HCT116 (cell line): ENCODE measurements around the gene CDC14B. TPM values are rescaled to one million over a fixed set of nuclear protein-coding genes. Genes with fewer than 3 reads are reported as not detected.

Experiments
- ATAC-seq: fragments of 200-7000 bp; cut with Tn5 transposase; 2 replicates; pipeline ENCODE4 v1.9.1; 2020; ENCODE audit warnings: mild to moderate bottlenecking, moderate library complexity
- BruUV-seq: library from RNA; stranded (reverse); fragments of 400-500 nt; replicated peaks from 2 replicates; lab custom pipeline; 2021; lab: Mats Ljungman, UMichigan
- CTCF ChIA-PET: fragments of 300-600 bp; sonication (Branson Sonifier 250); formaldehyde crosslinking; loops from one replicate; lab custom pipeline; 2021; ENCODE audit warnings: antibody characterized with exemption; lab: Charles Lee
- POLR2A ChIA-PET: fragments of 300-600, 350-600 bp; sonication (Branson Sonifier 250); formaldehyde crosslinking; loops from one replicate; lab custom pipeline; 2021; ENCODE audit warnings: antibody characterized with exemption; lab: Charles Lee
- RAD21 ChIA-PET, 2 experiments: fragments of 300-600 bp; sonication (Branson Sonifier 250); formaldehyde crosslinking; loops; one replicate each; lab custom pipeline; 2023; ENCODE audit warnings: low total read pairs in 2 of 2; ENCODE audit not compliant: uncharacterized antibody in 2 of 2, unreplicated experiment in 2 of 2, low non-redundant PET in 1 of 2; lab: Charles Lee
- DNase-seq: peaks from one replicate; pipeline ENCODE4 v3.0.0-alpha.2; 2010; ENCODE audit warnings: low read depth, low spot score
- H2AFZ ChIP-seq: fragments of 200-600 bp; shearing (Covaris generic), sonication (generic); 2 replicates; pipeline ENCODE4 v1.6.1; 2017; ENCODE audit warnings: low read depth, mixed run types, mixed read lengths, antibody characterized with exemption, low read length; ENCODE audit not compliant: poor library complexity, severe bottlenecking
- H3K27ac ChIP-seq: 2 replicates; pipeline ENCODE4 v1.5.1; 2012; ENCODE audit warnings: low read depth, low read length
- H3K27me3 ChIP-seq: fragments of 200-600 bp; sonication (generic); 2 replicates; pipeline ENCODE4 v1.6.1; 2016; ENCODE audit warnings: mixed run types, low read length, mixed read lengths; ENCODE audit not compliant: insufficient read depth
- H3K36me3 ChIP-seq, 2 experiments: fragments of 200-500 bp in 1 of 2; fragments of 200-600 bp in 1 of 2; sonication (Bioruptor generic) in 1 of 2; sonication (generic) in 1 of 2; 2 replicates each; pipeline versions ENCODE4 v1.5.1 to v1.6.1; 2014 to 2016; ENCODE audit warnings: low read length in 2 of 2, inconsistent platforms in 1 of 2, mixed read lengths in 1 of 2, mixed run types in 1 of 2; ENCODE audit not compliant: insufficient read depth in 2 of 2, control insufficient read depth in 1 of 2
- H3K4me1 ChIP-seq, 2 experiments: fragments of 200-600 bp in 1 of 2; sonication (generic) in 1 of 2; 2 replicates each; pipeline versions ENCODE4 v1.5.1 to v1.6.1; 2012 to 2017; ENCODE audit warnings: low read length in 2 of 2, inconsistent platforms in 1 of 2, mild to moderate bottlenecking in 1 of 2, mixed read lengths in 1 of 2, mixed run types in 1 of 2, moderate library complexity in 1 of 2; ENCODE audit not compliant: insufficient read depth in 2 of 2, control insufficient read depth in 1 of 2
- H3K4me2 ChIP-seq: fragments of 200-600 bp; sonication (generic); 2 replicates; pipeline ENCODE4 v1.6.1; 2017; ENCODE audit warnings: mixed run types, low read length, mixed read lengths
- H3K4me3 ChIP-seq, 2 experiments: fragments of 200-600 bp in 1 of 2; sonication (generic) in 1 of 2; replicated peaks in 1 of 2; 2 replicates each; pipeline ENCODE4 v1.5.1; 2011 to 2016; ENCODE audit warnings: low read length in 2 of 2, control low read depth in 1 of 2, low read depth in 1 of 2, mild to moderate bottlenecking in 1 of 2, mixed read lengths in 1 of 2, mixed run types in 1 of 2
- H3K79me2 ChIP-seq: fragments of 200-600 bp; sonication (generic); 2 replicates; pipeline ENCODE4 v1.6.1; 2017; ENCODE audit warnings: mild to moderate bottlenecking, mixed run types, low read length, moderate library complexity, mixed read lengths; ENCODE audit not compliant: insufficient read depth
- H3K9ac ChIP-seq: fragments of 200-600 bp; sonication (generic); 2 replicates; pipeline ENCODE4 v1.6.1; 2016; ENCODE audit warnings: low read length, mixed read lengths
- H3K9me2 ChIP-seq: fragments of 200-600 bp; sonication (generic), shearing (Covaris generic); 2 replicates; pipeline ENCODE4 v1.6.1; 2017; ENCODE audit warnings: mixed run types, mild to moderate bottlenecking, moderate library complexity; ENCODE audit not compliant: insufficient read depth
- H3K9me3 ChIP-seq, 2 experiments: fragments of 200-500 bp in 1 of 2; fragments of 200-600 bp in 1 of 2; sonication (Bioruptor generic) in 1 of 2; sonication (generic) in 1 of 2; 2 replicates each; pipeline ENCODE4 v1.6.1; 2014 to 2017; ENCODE audit warnings: low read length in 2 of 2, mixed read lengths in 2 of 2, inconsistent platforms in 1 of 2, low read depth in 1 of 2, mild to moderate bottlenecking in 1 of 2, mixed run types in 1 of 2, moderate library complexity in 1 of 2; ENCODE audit not compliant: control insufficient read depth in 1 of 2, insufficient read depth in 1 of 2
- H4K20me1 ChIP-seq: fragments of 200-600 bp; sonication (generic), shearing (Covaris generic); 2 replicates; pipeline ENCODE4 v1.6.1; 2017; ENCODE audit warnings: mixed run types, mild to moderate bottlenecking, moderate library complexity; ENCODE audit not compliant: insufficient read depth
- ATF3 ChIP-seq: IDR thresholded peaks from 2 replicates; pipeline ENCODE4 v1.6.1; 2012
- ELF1 ChIP-seq: IDR thresholded peaks from 2 replicates; pipeline ENCODE4 v1.6.1; 2012; ENCODE audit warnings: low read depth, borderline replicate concordance
- EZH2 ChIP-seq: fragments of 200-600 bp; sonication (generic); IDR thresholded peaks from 2 replicates; pipeline ENCODE4 v1.6.1; 2017; ENCODE audit warnings: antibody characterized with exemption, mixed run types
- EZH2phosphoT487 ChIP-seq: fragments of 200-600 bp; IDR thresholded peaks from 2 replicates; pipeline ENCODE4 v1.6.1; 2018; ENCODE audit warnings: antibody characterized with exemption, borderline replicate concordance
- SRF ChIP-seq: IDR thresholded peaks from 2 replicates; pipeline ENCODE4 v1.6.1; 2012; ENCODE audit warnings: low read depth
- ZBTB33 ChIP-seq: IDR thresholded peaks from 2 replicates; pipeline ENCODE4 v1.6.1; 2011; ENCODE audit warnings: mild to moderate bottlenecking, low read length, moderate library complexity; ENCODE audit not compliant: insufficient replicate concordance; ENCODE audit errors: extremely low read depth
- ZNF274 ChIP-seq: fragments of 200-500 bp; sonication (Bioruptor generic); IDR thresholded peaks from 2 replicates; pipeline ENCODE4 v1.6.1; 2014; ENCODE audit warnings: mild to moderate bottlenecking, low read depth, low read length, inconsistent platforms
- intact Hi-C: fragments of 100-400 bp; cut with micrococcal nuclease; formaldehyde crosslinking; loops from 2 replicates; pipeline ENCODE4 v1.10.0; 2022
- total RNA-seq: library from RNA; stranded (reverse); gene quantifications from one replicate; pipeline ENCODE4 v1.2.1, GENCODE V29; 2021; ENCODE audit not compliant: unreplicated experiment

Gene CDC14B
- total RNA-seq, 1 experiment from 2014 or later = 21.6 TPM

DNA sequence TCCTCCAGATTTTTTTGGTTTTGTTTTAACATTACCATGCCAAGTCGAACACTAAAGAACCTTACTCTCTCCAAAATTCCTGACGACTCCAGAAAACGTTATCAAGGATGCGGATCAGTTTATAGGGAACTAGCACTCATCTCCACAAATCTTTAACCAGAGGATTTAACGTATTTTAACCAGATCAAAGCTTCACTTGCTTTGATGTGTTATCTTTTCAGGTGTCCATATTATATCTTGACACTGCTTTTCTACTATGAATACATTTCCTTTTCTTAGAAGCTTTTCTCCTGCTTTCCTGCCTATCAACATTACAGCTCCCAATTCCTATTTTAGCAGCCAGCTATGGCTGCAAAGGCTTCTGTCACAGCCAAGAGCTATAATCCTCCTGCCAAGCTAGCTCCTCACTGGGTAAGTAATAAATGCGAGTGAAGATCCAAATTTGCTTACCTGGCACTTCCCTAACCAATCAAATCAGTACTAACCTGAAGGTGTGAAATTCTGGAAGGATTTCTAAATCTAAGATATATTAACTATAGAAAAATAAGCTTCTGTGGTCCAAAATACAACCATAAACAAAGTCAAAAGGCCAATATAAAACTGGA is 60.2 kb downstream of the CDC14B start:
- ChIA-PET POLR2A (no interaction called here), CTCF (no interaction called here), RAD21 (no interaction called here)
- H3K27me3 ChIP-seq = 0 out of 2 replicates have a peak, but pooled peaks cover 5% of the 10 kb centered on the region
- H3K9ac ChIP-seq = no peak overlapping the region
- H3K9me2 ChIP-seq = no peaks in the 10 kb centered on the region
- no peaks in the 10 kb centered on the region for H4K20me1 ChIP-seq
- ATAC-seq (no peak), DNase-seq (no peak)
- H3K27ac ChIP-seq = no peak overlapping the region
- no peaks in the 10 kb centered on the region for H3K9me3 ChIP-seq
- no peak overlapping the region for H3K4me2 ChIP-seq
- H3K4me3 ChIP-seq = no peak overlapping the region
- intact Hi-C loops = no loop called here
- no peaks in the 10 kb centered on the region for H3K79me2 ChIP-seq
- TF ChIP-seq ZBTB33 = no peak
- no peak for TF ChIP-seq EZH2phosphoT487
- no peak for TF ChIP-seq EZH2
- no peak for TF ChIP-seq SRF
- no peak for TF ChIP-seq ATF3
- no peak for TF ChIP-seq ZNF274
- TF ChIP-seq ELF1 = no peak
- H2AFZ ChIP-seq = no peak overlapping the region
- BruUV-seq = no TSS peak
- H3K4me1 ChIP-seq = no peaks in the 10 kb centered on the region
- H3K36me3 ChIP-seq = no peaks in the 10 kb centered on the region
